H1 (cell line): ENCODE data around the gene EEPD1. TPM values are rescaled to one million over a fixed set of nuclear protein-coding genes. Genes with fewer than 3 reads are reported as not detected.

Experiments used
- CTCF ChIA-PET: fragments of 300-600 bp; sonication (Branson Sonifier 250); formaldehyde crosslinking; loops from one replicate; lab custom pipeline; 2021; ENCODE audit not compliant: partially characterized antibody; lab: Charles Lee
- POLR2A ChIA-PET: fragments of 300-600 bp; sonication (Branson Sonifier 250); formaldehyde crosslinking; loops from one replicate; lab custom pipeline; 2021; ENCODE audit warnings: inconsistent platforms; ENCODE audit not compliant: partially characterized antibody; lab: Charles Lee
- DNase-seq, 2 experiments: peaks; one replicate each; pipeline versions ENCODE4 v3.0.0 to v3.0.0-alpha.2; 2010 to 2022; ENCODE audit warnings: low spot score in 2 of 2, low read depth in 1 of 2, mixed read lengths in 1 of 2
- FAIRE-seq: peaks from 2 replicates; lab custom pipeline; 2011; peaks lifted over from hg19 to GRCh38; lab: Jason Lieb, UNC
- H2AFZ ChIP-seq: 2 replicates; pipeline ENCODE4 v1.8.1; 2012; ENCODE audit warnings: low read length, inconsistent platforms
- H2AK5ac ChIP-seq: 2 replicates; pipeline ENCODE4 v1.6.1; 2013; ENCODE audit warnings: low read depth, low read length
- H2BK120ac ChIP-seq: replicated peaks from 2 replicates; pipeline ENCODE3; 2013; ENCODE audit warnings: low read depth, low read length, inconsistent platforms
- H2BK12ac ChIP-seq: 2 replicates; pipeline ENCODE4 v1.6.1; 2013; ENCODE audit warnings: low read depth, low read length
- H2BK15ac ChIP-seq: 2 replicates; pipeline ENCODE4 v1.6.1; 2013; ENCODE audit warnings: low read length
- H2BK20ac ChIP-seq: 2 replicates; pipeline ENCODE4 v1.6.1; 2013; ENCODE audit warnings: low read length
- H2BK5ac ChIP-seq: 2 replicates; pipeline ENCODE4 v1.6.1; 2013; ENCODE audit warnings: low read depth, low read length
- H3K14ac ChIP-seq: 2 replicates; pipeline ENCODE4 v1.6.1; 2013; ENCODE audit warnings: inconsistent platforms; ENCODE audit not compliant: insufficient read length
- H3K18ac ChIP-seq: 2 replicates; pipeline ENCODE4 v1.6.1; 2013; ENCODE audit warnings: low read length; ENCODE audit errors: extremely low read depth
- H3K23ac ChIP-seq: 2 replicates; pipeline ENCODE4 v1.6.1; 2013; ENCODE audit warnings: inconsistent platforms; ENCODE audit not compliant: insufficient read length
- H3K23me2 ChIP-seq: 2 replicates; pipeline ENCODE4 v1.6.1; 2013; ENCODE audit warnings: low read depth, low read length
- H3K27ac ChIP-seq: 2 replicates; pipeline ENCODE4 v1.6.1; 2011; ENCODE audit warnings: low read depth, low read length, inconsistent platforms
- H3K27me3 ChIP-seq, 4 experiments: replicated peaks in 1 of 4; 1 replicate in 1 of 4; 2 replicates in 3 of 4; pipeline versions ENCODE4 v1.6.1 to v1.8.1; 2011 to 2013; ENCODE audit warnings: low read length in 3 of 4, mild to moderate bottlenecking in 3 of 4, inconsistent platforms in 2 of 4, mixed read lengths in 2 of 4, moderate library complexity in 1 of 4; ENCODE audit not compliant: control insufficient read depth in 3 of 4, insufficient read depth in 3 of 4; ENCODE audit errors: extremely low read depth in 1 of 4
- H3K36me3 ChIP-seq, 4 experiments: 2 replicates each; pipeline versions ENCODE4 v1.6.1 to v1.8.1; 2011 to 2013; ENCODE audit warnings: mild to moderate bottlenecking in 4 of 4, low read length in 3 of 4, moderate library complexity in 2 of 4, control low read depth in 1 of 4, inconsistent platforms in 1 of 4; ENCODE audit not compliant: insufficient read depth in 4 of 4, control insufficient read depth in 2 of 4
- H3K4ac ChIP-seq: replicated peaks from 2 replicates; pipeline ENCODE3; 2013; ENCODE audit warnings: low read length, low read depth, mixed read lengths, inconsistent platforms; ENCODE audit not compliant: insufficient read length
- H3K4me1 ChIP-seq, 4 experiments: replicated peaks in 1 of 4; 1 replicate in 1 of 4; 2 replicates in 3 of 4; pipeline versions ENCODE4 v1.6.1 to v1.8.1; 2011 to 2013; ENCODE audit warnings: low read length in 3 of 4, inconsistent platforms in 2 of 4, mixed read lengths in 1 of 4; ENCODE audit not compliant: insufficient read depth in 4 of 4, control insufficient read depth in 3 of 4
- H3K4me2 ChIP-seq, 2 experiments: 2 replicates each; pipeline versions ENCODE4 v1.6.1 to v1.8.1; 2011 to 2013; ENCODE audit warnings: low read depth in 2 of 2, low read length in 2 of 2, control low read depth in 1 of 2, inconsistent platforms in 1 of 2, mild to moderate bottlenecking in 1 of 2; ENCODE audit not compliant: insufficient read depth in 1 of 2
- H3K4me3 ChIP-seq, 4 experiments: fragments of 200-600, 300-600 bp in 1 of 4; sonication (generic), shearing (Covaris generic), sonication (Bioruptor Twin) in 1 of 4; 2 replicates each; pipeline versions ENCODE4 v1.5.1 to v1.8.1; 2011 to 2016; ENCODE audit warnings: low read length in 4 of 4, low read depth in 3 of 4, control low read depth in 2 of 4, inconsistent platforms in 2 of 4, mild to moderate bottlenecking in 2 of 4, mixed read lengths in 1 of 4, moderate library complexity in 1 of 4; ENCODE audit not compliant: insufficient read depth in 2 of 4; ENCODE audit errors: extremely low read depth in 1 of 4
- H3K56ac ChIP-seq: replicated peaks from 2 replicates; pipeline ENCODE3; 2013; ENCODE audit warnings: low read depth, mild to moderate bottlenecking, mixed read lengths, low read length, inconsistent platforms; ENCODE audit not compliant: insufficient read length
- H3K79me1 ChIP-seq: 2 replicates; pipeline ENCODE4 v1.6.1; 2013; ENCODE audit warnings: low read depth, low read length, control low read depth
- H3K79me2 ChIP-seq, 2 experiments: 2 replicates each; pipeline versions ENCODE4 v1.6.1 to v1.8.1; 2012 to 2013; ENCODE audit warnings: low read length in 2 of 2, mild to moderate bottlenecking in 2 of 2, inconsistent platforms in 1 of 2; ENCODE audit not compliant: insufficient read depth in 2 of 2, control insufficient read depth in 1 of 2
- H3K9ac ChIP-seq, 4 experiments: replicated peaks in 1 of 4; 1 replicate in 1 of 4; 2 replicates in 3 of 4; pipeline versions ENCODE4 v1.6.1 to v1.8.1; 2011 to 2013; ENCODE audit warnings: low read depth in 3 of 4, low read length in 3 of 4, control low read depth in 2 of 4, mild to moderate bottlenecking in 2 of 4, moderate library complexity in 2 of 4, inconsistent platforms in 1 of 4; ENCODE audit errors: extremely low read depth in 1 of 4
- H3K9me3 ChIP-seq, 2 experiments: 2 replicates each; pipeline versions ENCODE4 v1.6.1 to v1.8.1; 2012 to 2013; ENCODE audit warnings: mild to moderate bottlenecking in 2 of 2, moderate library complexity in 2 of 2, control low read depth in 1 of 2, inconsistent platforms in 1 of 2, low read depth in 1 of 2, low read length in 1 of 2, mixed read lengths in 1 of 2; ENCODE audit not compliant: insufficient read depth in 2 of 2
- H4K20me1 ChIP-seq, 2 experiments: replicated peaks in 1 of 2; 2 replicates each; pipeline versions ENCODE3 to v1.8.1; 2011 to 2013; ENCODE audit warnings: inconsistent platforms in 2 of 2, low read length in 2 of 2, mild to moderate bottlenecking in 1 of 2; ENCODE audit not compliant: insufficient read depth in 2 of 2, control insufficient read depth in 1 of 2
- H4K5ac ChIP-seq: 2 replicates; pipeline ENCODE4 v1.6.1; 2013; ENCODE audit warnings: low read length, low read depth, mixed read lengths, inconsistent platforms; ENCODE audit not compliant: insufficient read length
- H4K8ac ChIP-seq: 2 replicates; pipeline ENCODE4 v1.8.0; 2013; ENCODE audit warnings: mild to moderate bottlenecking, moderate library complexity, low read length, inconsistent platforms; ENCODE audit not compliant: insufficient read depth; ENCODE audit errors: extremely low read depth
- H4K91ac ChIP-seq: replicated peaks from 2 replicates; pipeline ENCODE3; 2013; ENCODE audit warnings: low read length, mixed read lengths, inconsistent platforms; ENCODE audit not compliant: insufficient read length
- CTCF ChIP-seq, 3 experiments: IDR thresholded peaks; 1 replicate in 2 of 3; 2 replicates in 1 of 3; pipeline versions ENCODE4 v1.5.1 to v1.6.1; 2011; ENCODE audit warnings: low read length in 3 of 3, mild to moderate bottlenecking in 3 of 3, inconsistent platforms in 2 of 3, low read depth in 1 of 3, moderate library complexity in 1 of 3; ENCODE audit not compliant: insufficient read depth in 1 of 3; ENCODE audit errors: control extremely low read depth in 1 of 3
- RAD21 ChIP-seq, 2 experiments: IDR thresholded peaks in 1 of 2; conservative IDR thresholded peaks in 1 of 2; 2 replicates each; pipeline ENCODE4 v1.6.1; 2011; ENCODE audit warnings: low read depth in 2 of 2, low read length in 2 of 2, improper control_type of control experiment in 1 of 2, inconsistent platforms in 1 of 2, mild to moderate bottlenecking in 1 of 2, moderate library complexity in 1 of 2
- WGBS, 2 experiments: shearing (Covaris generic) in 1 of 2; methylation state at CpG; one replicate each; pipeline versions ENCODE4 v1.1.6 to v1.1.7; 2013 to 2015; ENCODE audit warnings: low lambda C conversion rate in 2 of 2, mixed read lengths in 2 of 2, inconsistent platforms in 1 of 2, low coverage in 1 of 2, missing lambda C conversion rate in 1 of 2; ENCODE audit not compliant: insufficient replicate concordance in 2 of 2, insufficient coverage in 1 of 2, insufficient read length in 1 of 2; ENCODE audit errors: extremely low coverage in 1 of 2, missing lambda C conversion rate in 1 of 2; 5-methylcytosine and 5-hydroxymethylcytosine counted together
- polyA plus RNA-seq, 7 experiments: library from polyadenylated mRNA; depleted of rRNA in 3 of 7; stranded (reverse) in 5 of 7; unstranded in 2 of 7; fragments of >200 nt in 5 of 7; fragments of 200-250 nt in 2 of 7; gene quantifications; 1 replicate in 5 of 7; 2 replicates in 1 of 7; 4 replicates in 1 of 7; pipeline versions ENCODE4 v1.2.1 to v1.2.3, GENCODE V29; 2011 to 2013; ENCODE audit warnings: missing spikeins in 2 of 7, mixed read lengths in 2 of 7
- total RNA-seq: library from RNA; stranded (reverse); fragmentation: NEBNext Ultra II Directional; extraction: Animal tissue kit (Norgen Biotek cat#: 25700); gene quantifications from 2 replicates; pipeline ENCODE4 v1.2.1, GENCODE V29; 2021

Gene EEPD1
- total and polyA plus RNA-seq, 2 of the 8 experiments (the other 6 are each of a cell fraction or from before 2014, with no cell fraction given) = 3.1 to 7.8 TPM

- no peaks in the 10 kb centered on the region for H3K79me2 ChIP-seq
- H3K36me3 ChIP-seq = no peaks in the 10 kb centered on the region
- no peak overlapping the region for H3K14ac ChIP-seq
- ChIA-PET POLR2A (interaction anchor here (1.5 kb wide), 1 partner anchor 45 kb away, joined by 4 read pairs; no protein-coding TSS in a partner anchor), CTCF (interaction anchor here (0.7 to 2.1 kb wide), 6 partner anchors 9 to 328 kb away, joined by 4 to 13 read pairs (median 5); no protein-coding TSS in a partner anchor)
- no peak for TF ChIP-seq CTCF (IDR thresholded peaks at IDR 0.05; ENCODE audit: control extremely low read depth in 1 of 3, insufficient read depth in 1 of 3, low read depth in 1 of 3, low read length in 3 of 3)
- TF ChIP-seq RAD21 (IDR thresholded peaks at IDR 0.05 in 1 of 2, conservative IDR thresholded peaks at IDR 0.05 in 1 of 2; ENCODE audit: low read depth in 2 of 2, low read length in 2 of 2) = 0 out of 4 replicates have a peak, but pooled peaks have one; percentile 2 to 25
- no peak overlapping the region for H2BK20ac ChIP-seq
- peaks cover 0 to 6% (median 0%) of the 10 kb centered on the region in 4 experiments; a peak in 2 of 7 replicates for H3K4me1 ChIP-seq
- peaks cover 0 to 2% of the 10 kb centered on the region in 2 experiments for H4K20me1 ChIP-seq
- 88% methylated on average over 6 of the region's 6 CpGs; no CpG with 5 or more reads in 1 of the 2 experiments for WGBS, 2 experiments
- H3K9me3 ChIP-seq = no peaks in the 10 kb centered on the region
- H4K5ac ChIP-seq = no peak overlapping the region
- no peak overlapping the region for H3K56ac ChIP-seq
- H2BK5ac ChIP-seq = no peak overlapping the region
- no peak overlapping the region for H4K91ac ChIP-seq
- H2AK5ac ChIP-seq = no peak overlapping the region
- H3K27me3 ChIP-seq = no peaks in the 10 kb centered on the region
- no peak overlapping the region for H3K4me2 ChIP-seq
- no peak overlapping the region for H3K9ac ChIP-seq
- no peak overlapping the region for H3K27ac ChIP-seq
- H2BK15ac ChIP-seq = no peak overlapping the region
- no peak overlapping the region for H3K23ac ChIP-seq
- no peak overlapping the region for H3K18ac ChIP-seq
- H4K8ac ChIP-seq = no peak overlapping the region
- DNase-seq (no peak), FAIRE-seq (no peak)
- H3K79me1 ChIP-seq = no peaks in the 10 kb centered on the region
- no peaks in the 10 kb centered on the region for H3K23me2 ChIP-seq
- H2BK12ac ChIP-seq = no peak overlapping the region
- no peak overlapping the region for H3K4ac ChIP-seq
- no peak overlapping the region for H3K4me3 ChIP-seq
- no peak overlapping the region for H2AFZ ChIP-seq
- H2BK120ac ChIP-seq = no peak overlapping the region
These were observed 151.0 kb downstream of the EEPD1 start for GRCh38 chr7:36304099-36304425.
